Measurements from ENCODE around the gene IGFBP3. TPM values are rescaled to one million over a fixed set of nuclear protein-coding genes. Genes with fewer than 3 reads are reported as not detected.

Gene IGFBP3
- polyA plus RNA-seq, 1 donor from 2014 or later = 1.6 TPM

GRCh38 chr7:45924283-45924682 is 3.2 kb upstream of the IGFBP3 start:
- TF ChIP-seq EZH2 (IDR thresholded peaks at IDR 0.05; ENCODE audit: borderline replicate concordance, insufficient read depth, low read length, poor library complexity, severe bottlenecking) (no peak), TAF1 (IDR thresholded peaks at IDR 0.05; ENCODE audit: low read depth) (no peak), SMC3 (conservative IDR thresholded peaks at IDR 0.05; ENCODE audit: poor library complexity) (no peak), MXI1 (conservative IDR thresholded peaks at IDR 0.05; ENCODE audit: poor library complexity, severe bottlenecking) (no peak), EP300 (conservative IDR thresholded peaks at IDR 0.05; ENCODE audit: poor library complexity, severe bottlenecking) (no peak), POLR2AphosphoS5 (IDR thresholded peaks at IDR 0.05) (no peak), REST (IDR thresholded peaks at IDR 0.05; ENCODE audit: borderline replicate concordance) (no peak), CTCF (IDR thresholded peaks at IDR 0.05; ENCODE audit: poor library complexity, severe bottlenecking) (no peak), RAD21 (conservative IDR thresholded peaks at IDR 0.05) (no peak)
- Histone ChIP-seq H2AFZ (ENCODE audit: low read depth, low read length) (no peak overlapping the region), H3K9ac (ENCODE audit: low read length) (no peak overlapping the region), H3K4me3 (ENCODE audit: low read length) (no peak overlapping the region), H3K27me3 (ENCODE audit: insufficient read depth, low read depth, low read length) (peaks cover 33% of the 10 kb centered on the region), H3F3A (ENCODE audit: insufficient read depth, low read length, poor library complexity, severe bottlenecking) (peaks cover 3% of the 10 kb centered on the region), H3K27ac (ENCODE audit: low read length) (no peak overlapping the region), H3K36me3 (ENCODE audit: insufficient read depth, low read length) (no peaks in the 10 kb centered on the region), H3K79me2 (replicated peaks; ENCODE audit: insufficient read depth, low read length) (no peaks in the 10 kb centered on the region), H4K20me1 (ENCODE audit: insufficient read depth) (no peaks in the 10 kb centered on the region), H3K9me2 (ENCODE audit: insufficient read depth, low read length) (no peaks in the 10 kb centered on the region), H3K9me3 (ENCODE audit: low read length) (no peaks in the 10 kb centered on the region), H3K4me2 (ENCODE audit: low read length) (no peak overlapping the region)

- H3K27me3 ChIP-seq (ENCODE audit: insufficient read depth, low read depth, low read length) = peaks cover 37% of the 10 kb centered on the region
- no peaks in the 10 kb centered on the region for H4K20me1 ChIP-seq (ENCODE audit: insufficient read depth)
- no peaks in the 10 kb centered on the region for H3K79me2 ChIP-seq (replicated peaks; ENCODE audit: insufficient read depth, low read length)
- no peak overlapping the region for H3K4me3 ChIP-seq (ENCODE audit: low read length)
- H2AFZ ChIP-seq (ENCODE audit: low read depth, low read length) = no peak overlapping the region
- no peaks in the 10 kb centered on the region for H3K36me3 ChIP-seq (ENCODE audit: insufficient read depth, low read length)
- no peak overlapping the region for H3K27ac ChIP-seq (ENCODE audit: low read length)
- no peak overlapping the region for H3K9ac ChIP-seq (ENCODE audit: low read length)
- H3F3A ChIP-seq (ENCODE audit: insufficient read depth, low read length, poor library complexity, severe bottlenecking) = peaks cover 3% of the 10 kb centered on the region
- TF ChIP-seq RAD21 (conservative IDR thresholded peaks at IDR 0.05) = no peak
- no peak for TF ChIP-seq EP300 (conservative IDR thresholded peaks at IDR 0.05; ENCODE audit: poor library complexity, severe bottlenecking)
- TF ChIP-seq CTCF (IDR thresholded peaks at IDR 0.05; ENCODE audit: poor library complexity, severe bottlenecking) = no peak
- no peak for TF ChIP-seq POLR2AphosphoS5 (IDR thresholded peaks at IDR 0.05)
- no peak for TF ChIP-seq REST (IDR thresholded peaks at IDR 0.05; ENCODE audit: borderline replicate concordance)
- TF ChIP-seq SMC3 (conservative IDR thresholded peaks at IDR 0.05; ENCODE audit: poor library complexity) = no peak
- TF ChIP-seq MXI1 (conservative IDR thresholded peaks at IDR 0.05; ENCODE audit: poor library complexity, severe bottlenecking) = no peak
- no peak for TF ChIP-seq TAF1 (IDR thresholded peaks at IDR 0.05; ENCODE audit: low read depth)
- no peak for TF ChIP-seq EZH2 (IDR thresholded peaks at IDR 0.05; ENCODE audit: borderline replicate concordance, insufficient read depth, low read length, poor library complexity, severe bottlenecking)
- no peaks in the 10 kb centered on the region for H3K9me2 ChIP-seq (ENCODE audit: insufficient read depth, low read length)
- no peak overlapping the region for H3K4me2 ChIP-seq (ENCODE audit: low read length)
- H3K9me3 ChIP-seq (ENCODE audit: low read length) = no peaks in the 10 kb centered on the region
Observed at GRCh38 chr7:45923818-45924217, 2.7 kb upstream of the IGFBP3 start.
